Measurements from ENCODE around the gene VEGFD. TPM values are rescaled to one million over a fixed set of nuclear protein-coding genes. Genes with fewer than 3 reads are reported as not detected.
A peak's percentile ranks its signal among the peaks of the same experiment; 100 is the strongest.

VEGFD gene
- total and polyA plus RNA-seq, 10 donors: 0.52 to 4.4 (median 1.0) TPM

- TF ChIP-seq POLR2A (IDR thresholded peaks at IDR 0.05) (no peak), CTCF (IDR thresholded peaks at IDR 0.05 in 8 of 11, conservative IDR thresholded peaks at IDR 0.05 in 3 of 11) (no peak), POLR2AphosphoS5 (IDR thresholded peaks at IDR 0.05) (no peak)
- no peak for DNase-seq
- Histone ChIP-seq H3K4me3 (no peak overlapping the region), H3K4me1 (no peaks in the 10 kb centered on the region), H3K9me3 (no peaks in the 10 kb centered on the region), H3K27ac (peak overlapping the region in 4 of 8 donors; percentile 12 to 53 (median 28)), H3K36me3 (no peaks in the 10 kb centered on the region), H3K27me3 (replicated peaks in 1 of 7) (peaks cover 0 to 5% (median 0%) of the 10 kb centered on the region in 7 donors)
- intact Hi-C loops (cut with DNase I; ENCODE audit: low total_unique reads): no loop called here
- 41 to 60% (median 50%) methylated on average over 9 of the region's 9 CpGs for WGBS, 5 donors
Measured at GRCh38 chrX:15366506-15367352, 17.5 kb downstream of the VEGFD start.

DNA sequence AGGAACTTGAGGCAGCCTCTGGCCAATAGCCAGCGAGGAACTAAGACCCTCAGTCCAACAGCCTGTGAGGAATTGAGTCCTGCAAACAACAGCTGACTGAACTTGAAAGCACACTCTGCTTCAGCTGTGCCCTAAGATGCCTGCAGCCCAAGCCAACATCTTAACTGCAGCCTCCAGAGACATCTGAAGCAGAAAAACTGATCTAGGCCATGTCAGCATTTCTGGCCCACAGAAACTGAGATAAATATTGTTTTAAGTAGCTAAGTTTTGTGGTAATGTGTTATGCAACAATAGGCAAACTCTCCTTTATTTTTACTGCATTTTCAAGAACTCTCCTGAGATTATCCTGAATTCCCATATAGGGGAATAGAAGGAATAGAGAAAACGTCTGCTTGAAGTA is 24.5 kb downstream of the VEGFD start:
- Histone ChIP-seq H3K27ac (no peak overlapping the region), H3K4me3 (no peak overlapping the region), H3K9me3 (peaks cover 0 to 6% (median 0%) of the 10 kb centered on the region in 8 donors), H3K36me3 (no peaks in the 10 kb centered on the region), H3K4me1 (no peaks in the 10 kb centered on the region), H3K27me3 (replicated peaks in 1 of 7) (peaks cover 0 to 10% (median 0%) of the 10 kb centered on the region in 7 donors)
- WGBS, 5 donors: 50 to 92% (median 65%) methylated on average over 1 to 2 of the region's 2 CpGs
- TF ChIP-seq POLR2A (IDR thresholded peaks at IDR 0.05): no peak
- no peak for TF ChIP-seq POLR2AphosphoS5 (IDR thresholded peaks at IDR 0.05)
- intact Hi-C loops (cut with DNase I; ENCODE audit: low total_unique reads): loop anchor here (10.0 kb wide), 1 partner anchor 105 kb away; no protein-coding TSS in a partner anchor
- no peak for DNase-seq

DNA sequence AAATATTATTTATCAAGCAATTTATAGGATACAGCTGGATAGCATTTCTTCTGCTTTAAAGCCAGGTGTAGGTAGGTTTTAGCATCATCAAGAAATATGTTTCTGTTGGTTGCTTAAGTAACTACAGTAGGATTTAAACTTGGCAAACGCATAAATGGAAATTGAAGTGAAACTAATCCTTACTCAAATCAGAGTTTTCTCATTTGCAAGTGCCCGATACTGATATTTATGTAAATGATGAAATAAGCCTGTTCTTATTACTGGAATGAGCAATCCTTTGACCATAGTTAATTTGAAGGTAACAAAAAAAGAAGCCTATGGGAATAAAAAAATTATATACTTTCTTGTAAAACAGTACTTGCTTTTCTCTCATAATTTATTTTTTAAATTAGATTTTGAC is 25.7 kb downstream of the VEGFD start:
- H3K4me3 ChIP-seq: no peak overlapping the region

DNA sequence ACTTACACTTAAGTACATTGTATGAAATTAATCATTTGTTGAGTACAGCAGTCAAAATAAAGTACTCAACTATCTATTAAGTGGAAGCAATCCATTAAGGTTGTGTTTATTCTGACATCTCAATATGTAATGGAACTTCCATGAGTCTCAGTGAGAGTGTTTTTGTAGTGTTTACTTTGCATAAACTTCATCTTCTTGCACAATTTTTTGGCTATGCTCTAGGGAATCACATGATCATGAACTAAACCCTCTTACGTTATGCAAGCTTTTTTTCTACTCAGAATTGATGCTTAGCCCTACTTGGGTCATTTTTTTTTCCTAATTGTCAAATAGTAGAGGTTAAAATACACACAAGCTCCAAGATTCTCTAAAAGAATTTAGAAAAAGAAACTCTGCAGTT is 27.8 kb downstream of the VEGFD start:
- no peak overlapping the region for H3K4me3 ChIP-seq
- no peaks in the 10 kb centered on the region for H3K36me3 ChIP-seq
- H3K27me3 ChIP-seq (replicated peaks in 1 of 7): peaks cover 0 to 4% (median 0%) of the 10 kb centered on the region in 7 donors
- 29 to 82% (median 36%) methylated on average over 1 of the region's 1 CpG for WGBS, 5 donors
- no peaks in the 10 kb centered on the region for H3K4me1 ChIP-seq
- intact Hi-C loops (cut with DNase I; ENCODE audit: low total_unique reads): loop anchor here (10.0 kb wide), 1 partner anchor 108 kb away; no protein-coding TSS in a partner anchor
- TF ChIP-seq POLR2A (IDR thresholded peaks at IDR 0.05): no peak
- no peak for TF ChIP-seq CTCF (IDR thresholded peaks at IDR 0.05 in 8 of 11, conservative IDR thresholded peaks at IDR 0.05 in 3 of 11)
- no peak for TF ChIP-seq POLR2AphosphoS5 (IDR thresholded peaks at IDR 0.05)
- no peak for DNase-seq
- no peak overlapping the region for H3K27ac ChIP-seq
- peaks cover 0 to 6% (median 0%) of the 10 kb centered on the region in 8 donors for H3K9me3 ChIP-seq

More for the DNA sequence above, 25.7 kb downstream of the VEGFD start:
- peaks cover 0 to 8% (median 0%) of the 10 kb centered on the region in 7 donors for H3K27me3 ChIP-seq (replicated peaks in 1 of 7)
- no peak for DNase-seq
- WGBS, 5 donors: 58 to 80% (median 70%) methylated on average over 2 of the region's 2 CpGs
- TF ChIP-seq POLR2AphosphoS5 (IDR thresholded peaks at IDR 0.05) (no peak), CTCF (IDR thresholded peaks at IDR 0.05 in 8 of 11, conservative IDR thresholded peaks at IDR 0.05 in 3 of 11) (no peak), POLR2A (IDR thresholded peaks at IDR 0.05) (no peak)
- H3K4me1 ChIP-seq: no peaks in the 10 kb centered on the region
- H3K27ac ChIP-seq: no peak overlapping the region
- H3K36me3 ChIP-seq: no peaks in the 10 kb centered on the region
- intact Hi-C loops (cut with DNase I; ENCODE audit: low total_unique reads): loop anchor here (10.0 kb wide), 1 partner anchor 106 kb away; no protein-coding TSS in a partner anchor
- H3K9me3 ChIP-seq: peaks cover 0 to 6% (median 0%) of the 10 kb centered on the region in 8 donors

All from spleen (tissue), 11 donors.